Measurements from ENCODE around the gene TIMM44. TPM values are rescaled to one million over a fixed set of nuclear protein-coding genes. Genes with fewer than 3 reads are reported as not detected.

TIMM44 gene
- total and polyA plus RNA-seq, 2 donors (not counting 3 experiments of a cell fraction or from before 2014, with no cell fraction given) = 61.5 to 64.3 TPM

GRCh38 chr19:7982651-7983099 lies 39.2 kb upstream of the TIMM44 start:
- intact Hi-C loops (cut with micrococcal nuclease) = no loop called here
- Histone ChIP-seq H3K9me3 (replicated peaks; ENCODE audit: control insufficient read depth, insufficient read depth, low read length) (no peaks in the 10 kb centered on the region), H3K4me2 (ENCODE audit: insufficient read depth, low read length) (no peak overlapping the region), H4K20me1 (replicated peaks; ENCODE audit: control insufficient read depth, extremely low read depth, insufficient read depth, low read length) (no peaks in the 10 kb centered on the region), H2AFZ (ENCODE audit: low read depth, low read length) (no peak overlapping the region), H3K36me3 (ENCODE audit: control insufficient read depth in 2 of 2, extremely low read depth in 1 of 2, insufficient read depth in 2 of 2, low read length in 2 of 2) (peaks cover 4 to 64% of the 10 kb centered on the region in 2 experiments), H3K9me1 (replicated peaks; ENCODE audit: control insufficient read depth, extremely low read depth, insufficient read depth, low read length) (no peaks in the 10 kb centered on the region), H3K79me2 (ENCODE audit: control insufficient read depth, insufficient read depth, low read length) (peaks cover 49% of the 10 kb centered on the region), H3K4me1 (ENCODE audit: control insufficient read depth, extremely low read depth, insufficient read depth, low read length) (peaks cover 8% of the 10 kb centered on the region), H3K27ac (ENCODE audit: insufficient read depth, low read depth, low read length) (no peak overlapping the region), H3K4me3 (replicated peaks in 1 of 3; ENCODE audit: insufficient read depth in 1 of 3, low read depth in 1 of 3, low read length in 3 of 3) (no peak overlapping the region), H3K27me3 (ENCODE audit: control insufficient read depth in 2 of 2, insufficient read depth in 2 of 2, low read length in 2 of 2) (no peaks in the 10 kb centered on the region), H3K9ac (replicated peaks; ENCODE audit: extremely low read depth, insufficient read depth, low read length) (no peak overlapping the region)
- DNase-seq (ENCODE audit: low read depth, low spot score) (no peak), FAIRE-seq (no peak)
- TF ChIP-seq CTCF (IDR thresholded peaks at IDR 0.05; ENCODE audit: extremely low read depth in 1 of 2, insufficient read depth in 1 of 2, low read depth in 1 of 2, low read length in 2 of 2) (no peak), EZH2 (IDR thresholded peaks at IDR 0.05; ENCODE audit: borderline replicate concordance, low read depth, low read length, severe bottlenecking) (no peak), GATA2 (IDR thresholded peaks at IDR 0.05; ENCODE audit: insufficient read depth, insufficient read length, low read depth, low read length) (no peak), FOS (IDR thresholded peaks at IDR 0.05; ENCODE audit: borderline replicate concordance, insufficient read depth, low read length) (no peak), MAX (IDR thresholded peaks at IDR 0.05; ENCODE audit: insufficient read depth, insufficient read length) (no peak), JUN (IDR thresholded peaks at IDR 0.05; ENCODE audit: borderline replicate concordance, insufficient read depth, insufficient read length, low read depth) (no peak), POLR2AphosphoS5 (IDR thresholded peaks at IDR 0.05; ENCODE audit: insufficient read depth, low read depth, low read length) (no peak), POLR2A (IDR thresholded peaks at IDR 0.05; ENCODE audit: low read depth, low read length) (no peak)
- POLR2A ChIA-PET = no interaction called here
- dilution Hi-C loops (cut with MboI; ENCODE audit: extremely low pct_ligation_motif_present, low sequenced_read_pairs) = no loop called here
- CTCF ChIA-PET = interaction anchor here (1.0 to 1.6 kb wide), 3 partner anchors 12 to 38 kb away, joined by 3 to 5 read pairs (median 4); no protein-coding TSS in a partner anchor
- BruUV-seq (replicated peaks) = no TSS peak
